Ammon's horn (tissue), 1 donor: ENCODE data around the gene ZNF45.
"Not testable (repeated sequence)": the region's sequence is repeated elsewhere in the genome, so short reads cannot be mapped to it uniquely, and the experiment has no call there.

ENCODE experiments used
- DNase-seq: peaks from one replicate; pipeline ENCODE4 v3.0.0-alpha.2; 2016; ENCODE audit warnings: low spot score

Gene ZNF45

GRCh38 chr19:43934985-43935708 lies at the start of gene ZNF45:
TSS of gene ZNF45 (minus strand) at chr19:43935282. CDS start at chr19:43922185, 13,097 bp downstream.
- DNase-seq, result peak; percentile 94

GRCh38 chr19:43984687-43985000 lies 49.6 kb upstream of the ZNF45 start:
- no peak for DNase-seq

GRCh38 chr19:43983912-43984686 lies 49.0 kb upstream of the ZNF45 start, which contains the start of gene ZNF155:
TSS of gene ZNF155 (plus strand) at chr19:43984188. CDS start at chr19:43988544, 4,356 bp downstream.
- DNase-seq, result peak; percentile 99

- no peak for DNase-seq
These were observed 48.4 kb upstream of the ZNF45 start for GRCh38 chr19:43983544-43983911.

GRCh38 chr19:43976732-43977131 lies 41.6 kb upstream of the ZNF45 start:
- no peak for DNase-seq

GRCh38 chr19:43966079-43966694 lies 31.1 kb upstream of the ZNF45 start:
- no peak for DNase-seq

- DNase-seq, result no peak
These were observed 25.3 kb upstream of the ZNF45 start for GRCh38 chr19:43960411-43960810.

- no peak for DNase-seq
These were observed 22.8 kb upstream of the ZNF45 start for GRCh38 chr19:43957891-43958290.

GRCh38 chr19:43956827-43957226 lies 21.7 kb upstream of the ZNF45 start:
- no peak for DNase-seq

- DNase-seq, result peak; percentile 94
These were observed 16.0 kb upstream of the ZNF45 start, which contains the start of gene ZNF221 for GRCh38 chr19:43950834-43951645. TSS of gene ZNF221 (plus strand) at chr19:43951228. CDS start at chr19:43962727, 11,499 bp downstream.

GRCh38 chr19:43949803-43950202 lies 14.7 kb upstream of the ZNF45 start:
- not testable (repeated sequence) for DNase-seq

- not testable (repeated sequence) for DNase-seq
These were observed 12.3 kb upstream of the ZNF45 start for GRCh38 chr19:43947412-43947811.

- no peak for DNase-seq
These were observed 6.1 kb upstream of the ZNF45 start for GRCh38 chr19:43941209-43941608.

GRCh38 chr19:43940719-43941118 lies 5.6 kb upstream of the ZNF45 start:
- DNase-seq, result no peak

- DNase-seq, result no peak
These were observed 4.6 kb upstream of the ZNF45 start for GRCh38 chr19:43939557-43940260.

GRCh38 chr19:43936188-43936587 lies 1.1 kb upstream of the ZNF45 start:
- DNase-seq, result no peak

GRCh38 chr19:43934055-43934984 lies 762 bp downstream of the ZNF45 start:
- DNase-seq, result no peak

- DNase-seq, result no peak
These were observed 6.3 kb downstream of the ZNF45 start for GRCh38 chr19:43928820-43929219.

- no peak for DNase-seq
These were observed 11.2 kb downstream of the ZNF45 start for GRCh38 chr19:43923875-43924274.

- DNase-seq, result no peak
These were observed 21.0 kb downstream of the ZNF45 start for GRCh38 chr19:43914051-43914450.
